ENCODE data around the gene ATG16L2.

DNA sequence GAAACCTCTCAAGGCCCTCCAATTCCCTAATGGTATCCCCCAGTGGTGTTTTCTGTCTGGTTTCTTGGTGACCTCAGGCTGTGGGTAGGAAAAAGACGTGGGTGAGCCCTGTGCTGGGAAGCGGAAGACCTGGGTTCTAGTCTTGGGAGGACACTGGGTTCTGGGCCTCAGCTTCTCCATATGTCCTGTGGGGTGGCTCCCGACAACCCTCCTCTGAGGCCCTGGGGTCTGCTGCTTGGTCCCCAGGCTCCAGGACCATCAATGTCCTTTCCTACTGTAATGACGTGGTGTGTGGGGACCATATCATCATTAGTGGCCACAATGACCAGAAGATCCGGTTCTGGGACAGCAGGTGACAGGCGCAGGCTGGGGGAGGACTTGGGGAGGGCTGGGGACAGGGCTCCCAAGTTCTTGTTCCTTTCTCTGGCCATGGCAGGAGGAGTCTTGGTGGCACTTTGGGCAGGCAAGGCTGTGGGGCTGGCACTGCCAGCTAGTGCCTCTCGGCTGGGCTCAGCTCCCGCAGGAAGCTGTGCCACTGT lies 12.8 kb downstream of the ATG16L2 start:
- TF ChIP-seq REST (IDR thresholded peaks at IDR 0.05; ENCODE audit: insufficient replicate concordance, low read depth) (no peak), POLR2AphosphoS5 (IDR thresholded peaks at IDR 0.05; ENCODE audit: low read depth) (no peak), GABPA (IDR thresholded peaks at IDR 0.05; ENCODE audit: low read depth) (no peak)
- TF ChIP-seq, protein P1, sequence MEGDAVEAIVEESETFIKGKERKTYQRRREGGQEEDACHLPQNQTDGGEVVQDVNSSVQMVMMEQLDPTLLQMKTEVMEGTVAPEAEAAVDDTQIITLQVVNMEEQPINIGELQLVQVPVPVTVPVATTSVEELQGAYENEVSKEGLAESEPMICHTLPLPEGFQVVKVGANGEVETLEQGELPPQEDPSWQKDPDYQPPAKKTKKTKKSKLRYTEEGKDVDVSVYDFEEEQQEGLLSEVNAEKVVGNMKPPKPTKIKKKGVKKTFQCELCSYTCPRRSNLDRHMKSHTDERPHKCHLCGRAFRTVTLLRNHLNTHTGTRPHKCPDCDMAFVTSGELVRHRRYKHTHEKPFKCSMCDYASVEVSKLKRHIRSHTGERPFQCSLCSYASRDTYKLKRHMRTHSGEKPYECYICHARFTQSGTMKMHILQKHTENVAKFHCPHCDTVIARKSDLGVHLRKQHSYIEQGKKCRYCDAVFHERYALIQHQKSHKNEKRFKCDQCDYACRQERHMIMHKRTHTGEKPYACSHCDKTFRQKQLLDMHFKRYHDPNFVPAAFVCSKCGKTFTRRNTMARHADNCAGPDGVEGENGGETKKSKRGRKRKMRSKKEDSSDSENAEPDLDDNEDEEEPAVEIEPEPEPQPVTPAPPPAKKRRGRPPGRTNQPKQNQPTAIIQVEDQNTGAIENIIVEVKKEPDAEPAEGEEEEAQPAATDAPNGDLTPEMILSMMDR (IDR thresholded peaks at IDR 0.05; ENCODE audit: insufficient read depth, low read length): no peak

All from HL-60 (cell line).